ENCODE results near the gene NSFL1C.

- TF ChIP-seq CTCF (IDR thresholded peaks at IDR 0.05; ENCODE audit: borderline replicate concordance, extremely low read depth, low read length, poor library complexity, severe bottlenecking) (no peak), EZH2 (IDR thresholded peaks at IDR 0.05; ENCODE audit: borderline replicate concordance, low read depth, low read length, severe bottlenecking) (no peak)
These were observed 30.3 kb upstream of the NSFL1C start for GRCh38 chr20:1496930-1497329.
